Measurements from ENCODE around the gene ELF4.

ELF4 gene

GRCh38 chrX:130111220-130112154 lies 1.2 kb upstream of the ELF4 start:
- peak overlapping the region; percentile 45 for H3K4me3 ChIP-seq (ENCODE audit: low read length)
- H3K9me3 ChIP-seq (ENCODE audit: insufficient read depth, low read depth, low read length): no peaks in the 10 kb centered on the region
- 20% methylated on average over 43 of the region's 43 CpGs for WGBS
- H3K36me3 ChIP-seq (ENCODE audit: insufficient read depth, low read length): no peaks in the 10 kb centered on the region
- peaks cover 6% of the 10 kb centered on the region; the same call in 1 of the 2 replicates for H3K4me1 ChIP-seq (ENCODE audit: insufficient read depth, low read length)
- no peak overlapping the region for H3K9ac ChIP-seq (ENCODE audit: low read depth, low read length)
- no peak overlapping the region for H3K27ac ChIP-seq (ENCODE audit: low read depth, low read length)
- peaks cover 38% of the 10 kb centered on the region for H3K27me3 ChIP-seq (ENCODE audit: insufficient read depth, low read length)

GRCh38 chrX:130109429-130110378 lies 593 bp downstream of the ELF4 start:
- 4% methylated on average over 81 of the region's 81 CpGs for WGBS
- no peaks in the 10 kb centered on the region for H3K36me3 ChIP-seq (ENCODE audit: insufficient read depth, low read length)
- peak overlapping the region; percentile 44 for H3K4me3 ChIP-seq (ENCODE audit: low read length)
- peaks cover 12% of the 10 kb centered on the region for H3K4me1 ChIP-seq (ENCODE audit: insufficient read depth, low read length)
- no peaks in the 10 kb centered on the region for H3K9me3 ChIP-seq (ENCODE audit: insufficient read depth, low read depth, low read length)
- H3K9ac ChIP-seq (ENCODE audit: low read depth, low read length): no peak overlapping the region
- H3K27me3 ChIP-seq (ENCODE audit: insufficient read depth, low read length): peaks cover 38% of the 10 kb centered on the region
- no peak overlapping the region for H3K27ac ChIP-seq (ENCODE audit: low read depth, low read length)

- Histone ChIP-seq H3K27me3 (ENCODE audit: insufficient read depth, low read length) (peaks cover 38% of the 10 kb centered on the region), H3K9me3 (ENCODE audit: insufficient read depth, low read depth, low read length) (no peaks in the 10 kb centered on the region), H3K36me3 (ENCODE audit: insufficient read depth, low read length) (no peaks in the 10 kb centered on the region), H3K4me3 (ENCODE audit: low read length) (peak overlapping the region; percentile 44; the same call in 1 of the 2 replicates), H3K4me1 (ENCODE audit: insufficient read depth, low read length) (peaks cover 12% of the 10 kb centered on the region), H3K27ac (ENCODE audit: low read depth, low read length) (no peak overlapping the region), H3K9ac (ENCODE audit: low read depth, low read length) (no peak overlapping the region)
- WGBS: 54% methylated on average over 6 of the region's 9 CpGs
These were observed 1.5 kb downstream of the ELF4 start for GRCh38 chrX:130108647-130109428.

DNA sequence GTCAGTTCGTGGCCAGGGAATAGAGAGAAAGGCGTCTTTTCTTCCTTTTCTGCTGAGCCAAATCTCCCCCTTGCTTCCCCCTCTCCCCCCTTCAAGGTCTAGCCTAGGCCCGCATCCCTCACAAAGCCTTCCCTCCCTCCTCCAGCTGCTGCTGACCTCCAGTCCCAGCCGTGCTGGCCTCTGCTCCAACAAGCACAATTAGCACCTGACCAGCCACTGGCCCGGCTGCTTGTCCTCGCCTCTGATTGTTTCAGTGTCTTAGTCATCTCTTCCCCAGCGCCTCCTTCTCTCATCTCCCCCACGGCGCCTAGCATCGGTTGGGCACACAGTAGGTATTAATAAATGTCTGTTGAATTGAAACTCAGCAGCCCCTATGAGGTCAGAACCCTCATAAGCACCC lies 4.2 kb downstream of the ELF4 start:
- no peak overlapping the region for H3K9ac ChIP-seq (ENCODE audit: low read depth, low read length)
- H3K36me3 ChIP-seq (ENCODE audit: insufficient read depth, low read length): no peaks in the 10 kb centered on the region
- no peak overlapping the region for H3K4me3 ChIP-seq (ENCODE audit: low read length)
- peaks cover 12% of the 10 kb centered on the region for H3K4me1 ChIP-seq (ENCODE audit: insufficient read depth, low read length)
- H3K9me3 ChIP-seq (ENCODE audit: insufficient read depth, low read depth, low read length): no peaks in the 10 kb centered on the region
- H3K27me3 ChIP-seq (ENCODE audit: insufficient read depth, low read length): peaks cover 24% of the 10 kb centered on the region
- no peak overlapping the region for H3K27ac ChIP-seq (ENCODE audit: low read depth, low read length)
- 43% methylated on average over 6 of the region's 10 CpGs for WGBS

DNA sequence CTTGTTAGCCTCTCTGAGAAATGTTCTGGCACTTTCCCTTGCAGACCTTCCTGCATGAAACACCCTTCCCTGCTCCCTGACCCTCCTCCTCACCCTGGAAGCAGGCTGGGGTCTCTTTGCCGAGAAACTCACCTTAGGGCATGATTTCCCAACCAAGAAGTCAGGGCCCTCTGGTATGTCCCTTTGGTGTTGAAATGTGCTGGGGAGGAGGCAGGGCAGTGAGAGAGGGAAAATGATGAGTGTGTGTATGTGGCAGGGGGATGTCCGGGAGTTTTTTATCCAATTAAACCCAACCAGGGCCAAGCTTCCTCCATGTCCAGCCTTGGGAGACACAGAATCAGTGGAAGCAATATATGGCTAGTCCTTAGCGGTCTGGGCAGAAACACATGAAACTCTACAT lies 5.1 kb downstream of the ELF4 start:
- 62% methylated on average over 1 of the region's 3 CpGs for WGBS
- Histone ChIP-seq H3K4me1 (ENCODE audit: insufficient read depth, low read length) (peaks cover 12% of the 10 kb centered on the region), H3K36me3 (ENCODE audit: insufficient read depth, low read length) (no peaks in the 10 kb centered on the region), H3K9me3 (ENCODE audit: insufficient read depth, low read depth, low read length) (no peaks in the 10 kb centered on the region), H3K27ac (ENCODE audit: low read depth, low read length) (no peak overlapping the region), H3K9ac (ENCODE audit: low read depth, low read length) (no peak overlapping the region), H3K27me3 (ENCODE audit: insufficient read depth, low read length) (peaks cover 21% of the 10 kb centered on the region), H3K4me3 (ENCODE audit: low read length) (no peak overlapping the region)

DNA sequence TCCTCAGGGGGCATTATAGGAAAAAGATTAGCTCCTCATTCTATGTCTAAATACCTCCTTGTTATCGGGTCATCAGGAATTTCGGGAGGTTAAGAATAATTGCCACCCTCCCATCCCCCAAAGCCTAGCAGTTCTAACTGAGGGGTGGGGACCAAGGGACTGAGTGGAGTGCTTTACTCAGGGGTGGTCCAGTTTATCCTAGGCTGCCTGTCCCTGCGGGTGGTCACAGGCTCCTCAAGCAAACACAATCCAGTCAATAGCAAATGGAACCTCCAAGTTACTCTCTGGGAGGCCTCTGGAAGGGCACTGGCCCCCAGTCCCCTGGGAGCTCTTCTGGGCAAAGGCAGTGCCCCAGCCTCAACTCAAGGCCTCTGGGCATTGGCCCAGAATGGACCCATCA lies 6.7 kb downstream of the ELF4 start:
- WGBS: 0% methylated on average over 1 of the region's 3 CpGs
- H3K27ac ChIP-seq (ENCODE audit: low read depth, low read length): no peak overlapping the region

GRCh38 chrX:130100180-130100579 lies 10.1 kb downstream of the ELF4 start:
- H3K27ac ChIP-seq (ENCODE audit: low read depth, low read length): no peak overlapping the region
- no peak overlapping the region for H3K4me3 ChIP-seq (ENCODE audit: low read length)
- H3K4me1 ChIP-seq (ENCODE audit: insufficient read depth, low read length): no peaks in the 10 kb centered on the region
- no peaks in the 10 kb centered on the region for H3K27me3 ChIP-seq (ENCODE audit: insufficient read depth, low read length)
- 88% methylated on average over 5 of the region's 5 CpGs for WGBS
- H3K9me3 ChIP-seq (ENCODE audit: insufficient read depth, low read depth, low read length): no peaks in the 10 kb centered on the region
- H3K36me3 ChIP-seq (ENCODE audit: insufficient read depth, low read length): no peaks in the 10 kb centered on the region
- H3K9ac ChIP-seq (ENCODE audit: low read depth, low read length): no peak overlapping the region

More for the DNA sequence above, 6.7 kb downstream of the ELF4 start:
- H3K36me3 ChIP-seq (ENCODE audit: insufficient read depth, low read length): no peaks in the 10 kb centered on the region
- peaks cover 4% of the 10 kb centered on the region for H3K27me3 ChIP-seq (ENCODE audit: insufficient read depth, low read length)
- peaks cover 6% of the 10 kb centered on the region for H3K4me1 ChIP-seq (ENCODE audit: insufficient read depth, low read length)
- no peak overlapping the region for H3K4me3 ChIP-seq (ENCODE audit: low read length)
- no peaks in the 10 kb centered on the region for H3K9me3 ChIP-seq (ENCODE audit: insufficient read depth, low read depth, low read length)
- H3K9ac ChIP-seq (ENCODE audit: low read depth, low read length): no peak overlapping the region

- Histone ChIP-seq H3K9ac (ENCODE audit: low read depth, low read length) (no peak overlapping the region), H3K4me1 (ENCODE audit: insufficient read depth, low read length) (no peaks in the 10 kb centered on the region), H3K36me3 (ENCODE audit: insufficient read depth, low read length) (no peaks in the 10 kb centered on the region), H3K27ac (ENCODE audit: low read depth, low read length) (no peak overlapping the region), H3K4me3 (ENCODE audit: low read length) (no peak overlapping the region), H3K27me3 (ENCODE audit: insufficient read depth, low read length) (no peaks in the 10 kb centered on the region), H3K9me3 (ENCODE audit: insufficient read depth, low read depth, low read length) (no peaks in the 10 kb centered on the region)
- 65% methylated on average over 5 of the region's 5 CpGs for WGBS
These were observed 12.1 kb downstream of the ELF4 start for GRCh38 chrX:130098210-130098552.

GRCh38 chrX:130097507-130098209 lies 12.6 kb downstream of the ELF4 start:
- no peak overlapping the region for H3K4me3 ChIP-seq (ENCODE audit: low read length)
- no peaks in the 10 kb centered on the region for H3K27me3 ChIP-seq (ENCODE audit: insufficient read depth, low read length)
- H3K9me3 ChIP-seq (ENCODE audit: insufficient read depth, low read depth, low read length): no peaks in the 10 kb centered on the region
- H3K36me3 ChIP-seq (ENCODE audit: insufficient read depth, low read length): no peaks in the 10 kb centered on the region
- WGBS: 57% methylated on average over 13 of the region's 14 CpGs
- H3K9ac ChIP-seq (ENCODE audit: low read depth, low read length): no peak overlapping the region
- no peaks in the 10 kb centered on the region for H3K4me1 ChIP-seq (ENCODE audit: insufficient read depth, low read length)
- no peak overlapping the region for H3K27ac ChIP-seq (ENCODE audit: low read depth, low read length)

- Histone ChIP-seq H3K27ac (ENCODE audit: low read depth, low read length) (no peak overlapping the region), H3K9me3 (ENCODE audit: insufficient read depth, low read depth, low read length) (no peaks in the 10 kb centered on the region), H3K27me3 (ENCODE audit: insufficient read depth, low read length) (no peaks in the 10 kb centered on the region), H3K4me3 (ENCODE audit: low read length) (no peak overlapping the region), H3K4me1 (ENCODE audit: insufficient read depth, low read length) (no peaks in the 10 kb centered on the region), H3K36me3 (ENCODE audit: insufficient read depth, low read length) (no peaks in the 10 kb centered on the region), H3K9ac (ENCODE audit: low read depth, low read length) (no peak overlapping the region)
- 86% methylated on average over 5 of the region's 6 CpGs for WGBS
These were observed 14.9 kb downstream of the ELF4 start for GRCh38 chrX:130095249-130096030.
